GM12864 (cell line): Measurements from ENCODE around the gene NAA15.
"Not testable (repeated sequence)": the region's sequence is repeated elsewhere in the genome, so short reads cannot be mapped to it uniquely, and the experiment has no call there.

Experiments
- DNase-seq: peaks from one replicate; pipeline ENCODE4 v3.0.0-alpha.2; 2011; ENCODE audit warnings: low read depth
- H3K4me3 ChIP-seq: 2 replicates; pipeline ENCODE4 v1.5.1; 2011; ENCODE audit warnings: mild to moderate bottlenecking, low read depth, low read length, control low read depth
- TF ChIP-seq, protein P1 (sequence below): IDR thresholded peaks from 2 replicates; pipeline ENCODE4 v1.5.1; 2011; ENCODE audit warnings: low read depth, mild to moderate bottlenecking, moderate library complexity, low read length, control low read depth, inconsistent platforms; ENCODE audit errors: missing control alignments

Gene NAA15

DNA sequence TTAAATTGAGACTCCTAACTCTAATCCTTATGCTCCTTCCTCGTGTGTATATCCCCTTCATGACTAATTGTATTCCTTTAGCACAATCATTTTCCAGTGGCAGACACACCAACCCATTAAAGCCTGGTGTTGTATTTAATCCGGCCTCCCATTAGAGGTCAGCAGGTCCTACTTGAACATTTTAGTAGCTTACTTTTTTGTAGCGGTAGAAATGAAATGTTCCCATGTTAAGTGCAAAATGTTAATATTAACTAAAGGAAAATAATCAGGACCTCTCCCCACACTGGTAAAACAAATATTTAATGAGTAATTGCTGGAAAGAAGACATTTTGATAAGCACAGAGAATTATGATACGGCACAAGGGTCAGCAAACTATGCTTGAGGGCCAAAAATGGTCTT is 156.0 kb downstream of the NAA15 start:
- no peak overlapping the region for H3K4me3 ChIP-seq
- TF ChIP-seq, protein P1, sequence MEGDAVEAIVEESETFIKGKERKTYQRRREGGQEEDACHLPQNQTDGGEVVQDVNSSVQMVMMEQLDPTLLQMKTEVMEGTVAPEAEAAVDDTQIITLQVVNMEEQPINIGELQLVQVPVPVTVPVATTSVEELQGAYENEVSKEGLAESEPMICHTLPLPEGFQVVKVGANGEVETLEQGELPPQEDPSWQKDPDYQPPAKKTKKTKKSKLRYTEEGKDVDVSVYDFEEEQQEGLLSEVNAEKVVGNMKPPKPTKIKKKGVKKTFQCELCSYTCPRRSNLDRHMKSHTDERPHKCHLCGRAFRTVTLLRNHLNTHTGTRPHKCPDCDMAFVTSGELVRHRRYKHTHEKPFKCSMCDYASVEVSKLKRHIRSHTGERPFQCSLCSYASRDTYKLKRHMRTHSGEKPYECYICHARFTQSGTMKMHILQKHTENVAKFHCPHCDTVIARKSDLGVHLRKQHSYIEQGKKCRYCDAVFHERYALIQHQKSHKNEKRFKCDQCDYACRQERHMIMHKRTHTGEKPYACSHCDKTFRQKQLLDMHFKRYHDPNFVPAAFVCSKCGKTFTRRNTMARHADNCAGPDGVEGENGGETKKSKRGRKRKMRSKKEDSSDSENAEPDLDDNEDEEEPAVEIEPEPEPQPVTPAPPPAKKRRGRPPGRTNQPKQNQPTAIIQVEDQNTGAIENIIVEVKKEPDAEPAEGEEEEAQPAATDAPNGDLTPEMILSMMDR = no peak
- DNase-seq = no peak

DNA sequence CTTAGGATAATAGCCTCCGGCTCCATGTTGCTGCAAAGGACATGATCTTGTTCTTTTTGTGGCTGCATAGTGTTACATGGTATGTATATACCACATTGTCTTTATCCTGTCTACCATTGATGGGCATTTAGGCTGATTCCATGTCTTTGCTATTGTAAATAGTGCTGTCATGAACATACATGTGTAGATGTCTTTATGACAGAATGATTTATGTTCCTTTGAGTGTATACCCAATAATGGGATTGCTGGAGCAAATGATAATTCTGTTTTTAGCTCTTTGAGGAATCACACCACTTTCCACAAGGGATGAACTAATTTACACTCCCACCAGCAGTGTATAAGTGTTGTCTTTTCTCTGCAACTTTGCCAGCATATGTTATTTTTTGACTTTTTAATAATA is 157.2 kb downstream of the NAA15 start:
- H3K4me3 ChIP-seq = no peak overlapping the region
- TF ChIP-seq, protein P1 = no peak

DNA sequence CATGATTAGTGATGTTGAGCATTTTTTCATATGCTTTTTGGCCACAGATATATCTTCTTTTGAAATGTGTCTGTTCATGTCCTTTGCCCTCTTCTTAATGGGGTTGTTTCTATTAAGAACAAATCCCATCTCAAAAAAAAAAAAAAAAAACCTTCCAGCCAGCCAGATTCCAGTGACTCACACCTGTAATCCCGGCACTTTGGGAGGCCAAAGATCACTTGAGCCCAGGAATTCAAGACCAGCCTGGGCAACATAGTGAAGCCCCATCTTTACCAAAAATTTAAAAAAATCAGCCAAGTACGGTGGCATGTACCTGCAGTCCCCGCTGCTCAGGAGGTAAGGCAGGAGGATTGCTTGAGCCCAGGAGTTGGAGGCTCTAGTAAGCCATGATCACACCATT is 157.7 kb downstream of the NAA15 start:
- no peak for DNase-seq

More for the DNA sequence above, 157.2 kb downstream of the NAA15 start:
- no peak for DNase-seq

DNA sequence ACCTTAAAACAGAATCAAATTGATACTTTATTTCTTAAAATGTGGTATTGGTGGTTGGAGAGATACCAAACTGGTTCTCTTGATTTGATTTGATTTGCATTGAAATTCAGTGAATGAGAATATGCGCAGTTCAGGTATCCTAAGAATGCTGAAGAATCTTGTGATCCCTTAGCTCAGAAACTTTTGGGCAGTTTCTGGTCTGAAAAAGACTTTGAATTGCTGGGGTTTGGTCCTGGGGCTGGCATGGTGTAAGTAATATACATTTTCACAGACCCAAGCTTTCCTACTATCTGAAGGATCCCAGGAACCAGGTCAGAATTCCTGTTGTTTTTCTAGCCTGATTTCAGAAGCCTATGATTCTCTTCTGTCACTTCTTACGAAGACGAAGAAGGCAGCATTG is 159.3 kb downstream of the NAA15 start:
- H3K4me3 ChIP-seq = no peak overlapping the region
- no peak for DNase-seq
- TF ChIP-seq, protein P1 = no peak

More for the DNA sequence above, 157.7 kb downstream of the NAA15 start:
- TF ChIP-seq, protein P1 = no peak
- H3K4me3 ChIP-seq = no peak overlapping the region

DNA sequence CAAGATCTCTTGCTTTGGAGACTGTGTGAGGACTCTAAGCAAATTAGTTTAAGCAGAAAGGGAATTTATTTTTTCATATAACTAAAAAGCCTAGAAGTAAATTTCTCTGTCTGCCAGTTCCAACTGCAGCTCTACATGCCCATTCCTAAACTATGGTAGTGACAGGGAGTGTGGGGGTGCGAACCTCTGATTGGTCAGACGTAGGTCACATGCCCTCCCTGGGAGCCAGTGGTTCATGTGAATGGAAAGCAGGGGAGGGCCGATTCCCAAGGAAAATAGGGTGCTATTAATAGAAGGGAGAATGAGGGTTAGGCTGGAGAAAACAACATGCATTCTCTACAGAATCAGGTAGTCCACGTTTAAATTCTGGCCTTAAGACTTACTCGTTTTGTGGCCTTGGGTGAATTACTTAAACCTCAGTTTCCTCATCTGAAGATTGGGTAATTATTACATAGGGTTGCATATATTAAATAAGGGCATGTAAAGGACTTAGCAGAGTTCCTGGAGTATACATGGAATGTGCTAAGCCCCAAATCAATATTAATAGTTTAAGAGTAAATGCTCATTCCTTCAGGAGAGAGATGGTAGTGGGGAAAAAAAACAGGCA is 159.8 kb downstream of the NAA15 start:
- TF ChIP-seq, protein P1 = no peak
- H3K4me3 ChIP-seq = no peak overlapping the region
- no peak for DNase-seq

DNA sequence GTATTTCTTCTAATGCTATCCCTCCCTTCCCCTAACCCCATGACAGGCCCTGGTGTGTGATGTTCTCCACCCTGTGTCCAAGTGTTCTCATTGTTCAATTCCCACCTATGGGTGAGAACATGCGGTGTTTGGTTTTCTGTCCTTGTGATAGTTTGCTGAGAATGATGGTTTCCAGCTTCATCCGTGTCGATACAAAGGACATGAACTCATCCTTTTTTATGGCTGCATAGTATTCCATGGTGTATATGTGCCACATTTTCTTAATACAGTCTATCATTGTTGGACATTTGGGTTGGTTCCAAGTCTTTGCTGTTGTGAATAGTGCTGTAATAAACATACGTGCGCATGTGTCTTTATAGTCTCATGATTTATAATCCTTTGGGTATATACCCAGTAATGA is 163.2 kb downstream of the NAA15 start:
- DNase-seq = not testable (repeated sequence)

DNA sequence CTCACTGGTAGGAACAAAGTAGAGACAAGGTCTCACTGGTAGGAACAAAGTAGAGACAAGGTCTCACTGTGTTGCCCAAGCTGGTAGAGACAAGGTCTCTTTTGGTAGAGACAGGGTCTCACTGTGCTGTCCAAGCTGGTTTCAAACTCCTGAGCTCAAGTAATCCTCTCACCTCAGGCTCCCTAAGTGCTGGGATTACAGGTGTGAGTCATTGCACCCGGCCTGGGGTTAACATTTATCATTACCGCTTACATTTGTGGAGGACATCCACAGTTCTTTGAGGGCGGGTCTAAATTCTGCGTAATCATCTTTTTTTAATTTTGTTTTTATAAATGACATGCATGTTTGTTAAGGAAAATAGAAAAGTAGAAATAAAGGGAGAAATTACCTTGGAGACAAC is 164.6 kb downstream of the NAA15 start:
- TF ChIP-seq, protein P1 = no peak
- H3K4me3 ChIP-seq = no peak overlapping the region
- DNase-seq = no peak

More for the DNA sequence above, 163.2 kb downstream of the NAA15 start:
- not testable (repeated sequence) for H3K4me3 ChIP-seq

DNA sequence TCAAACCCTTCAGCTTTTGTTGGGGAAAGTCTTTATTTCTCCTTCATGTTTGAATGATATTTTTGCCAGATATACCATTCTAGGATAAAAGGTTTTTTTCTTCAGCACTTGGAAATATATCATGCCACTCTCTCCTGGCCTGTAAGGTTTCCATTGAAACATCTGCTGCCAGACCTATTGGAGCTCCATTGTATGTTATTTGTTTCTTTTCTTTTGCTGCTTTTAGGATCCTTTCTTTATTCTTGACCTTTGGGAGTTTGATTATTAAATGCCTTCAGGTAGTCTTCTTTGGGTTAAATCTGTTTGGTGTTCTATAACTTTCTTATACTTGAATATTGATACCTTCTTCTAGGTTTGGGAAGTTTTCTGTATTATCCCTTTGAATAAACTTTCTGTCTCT is 167.5 kb downstream of the NAA15 start:
- H3K4me3 ChIP-seq, DNase-seq: not testable (repeated sequence)
